HG02938 (cell line): ENCODE measurements around the gene SLC34A3.

ENCODE experiments used
- ATAC-seq: cut with Tn5 transposase; IDR thresholded peaks from one replicate; pipeline ENCODE4 v1.9.1; 2021; ENCODE audit warnings: mild to moderate bottlenecking, moderate library complexity; ENCODE audit not compliant: unreplicated experiment

The SLC34A3 gene

DNA sequence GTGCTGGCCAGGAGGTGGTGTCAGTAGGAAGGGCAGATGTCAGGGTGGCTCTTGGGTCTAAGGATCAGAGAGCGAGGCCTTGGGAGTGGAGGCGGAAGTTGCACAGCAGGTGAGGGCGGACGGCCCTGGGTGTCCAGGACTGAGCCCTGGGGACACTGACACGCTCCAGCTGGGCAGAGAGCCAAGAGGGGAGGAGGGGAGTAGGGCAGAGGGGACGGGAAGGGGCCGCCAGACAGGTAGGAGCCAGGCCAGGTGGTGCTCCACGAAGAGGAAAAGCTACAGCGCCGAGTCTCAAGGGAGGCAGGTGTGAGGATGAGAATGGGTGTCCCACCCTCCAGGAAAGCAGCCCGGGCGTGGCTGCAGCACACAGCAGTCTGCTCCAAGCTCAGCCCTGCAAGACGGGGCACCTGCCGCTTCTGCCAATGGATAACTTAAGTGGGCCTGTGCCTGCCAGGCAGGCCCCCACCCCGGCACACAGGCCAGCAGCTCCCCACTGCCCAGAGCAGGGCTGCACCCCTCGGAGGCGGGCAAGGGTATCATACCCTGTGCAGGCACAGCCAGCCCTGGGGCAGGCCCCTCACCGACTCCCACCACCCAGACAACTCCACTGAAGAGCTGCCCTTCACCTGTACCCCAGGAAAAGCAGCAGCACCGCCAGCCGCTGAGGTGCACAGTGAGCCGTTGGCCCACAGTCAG, 35.0 kb upstream of the SLC34A3 start:
- ATAC-seq: no peak

DNA sequence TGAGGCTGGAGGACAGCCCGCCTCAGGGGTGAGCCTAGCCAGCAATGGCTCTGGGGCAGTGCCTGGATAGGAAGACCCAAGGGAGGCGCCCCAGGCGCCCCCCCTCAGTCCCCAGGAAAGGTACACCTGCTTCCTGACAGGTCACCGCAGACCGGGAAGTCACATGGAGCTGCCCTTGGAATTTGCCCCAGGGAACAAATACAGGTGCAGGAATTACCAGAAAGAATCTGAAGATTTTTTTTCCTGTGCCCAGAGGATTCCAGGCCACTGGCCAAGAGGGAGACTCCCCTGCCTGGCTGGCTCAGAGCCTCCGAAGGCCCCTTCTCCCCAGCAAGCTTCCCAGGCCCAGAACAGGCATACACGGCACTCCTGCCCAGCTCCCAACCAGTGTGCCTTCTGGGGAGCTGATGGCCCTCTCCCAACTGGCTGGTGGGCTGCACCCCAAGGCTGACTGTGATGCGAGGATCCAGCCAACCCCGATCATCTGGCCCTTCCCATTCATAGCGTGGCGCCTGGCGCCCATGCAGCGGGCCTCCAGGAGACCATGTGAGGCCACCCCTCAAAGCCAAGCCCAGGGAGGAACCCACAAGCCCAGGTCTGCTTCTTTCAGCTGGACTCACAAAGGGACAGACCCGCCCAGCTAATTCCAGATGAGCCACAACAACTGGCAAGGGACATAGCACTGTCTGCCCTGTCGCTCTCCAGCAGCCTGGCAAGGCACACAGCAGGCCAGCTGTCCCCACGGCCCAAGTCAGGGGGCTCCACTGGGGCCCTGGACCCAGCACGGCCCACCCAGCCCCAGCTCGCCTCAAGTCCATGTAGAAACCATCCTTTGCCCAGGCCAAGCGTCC, 32.4 kb upstream of the SLC34A3 start:
- no peak for ATAC-seq

DNA sequence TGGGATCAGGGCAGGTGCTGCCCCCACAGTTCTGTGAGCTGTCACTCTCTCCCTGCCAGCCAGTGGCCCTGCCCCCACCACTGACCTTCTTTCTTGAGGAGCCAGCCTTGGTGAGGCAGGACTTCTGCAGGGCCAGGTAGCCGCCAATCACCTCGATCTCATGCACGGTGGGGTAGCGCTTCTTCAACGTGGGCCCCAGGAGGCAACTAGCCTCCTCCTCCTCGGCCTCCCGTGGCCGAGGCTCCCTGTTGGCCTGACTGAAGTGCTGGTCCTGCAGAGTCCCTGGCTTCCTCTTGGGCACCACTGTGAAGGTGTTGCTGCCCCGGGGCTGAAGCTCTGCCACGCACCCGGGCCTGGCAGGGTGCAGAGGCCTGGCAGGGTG, 31.8 kb upstream of the SLC34A3 start:
- no peak for ATAC-seq

DNA sequence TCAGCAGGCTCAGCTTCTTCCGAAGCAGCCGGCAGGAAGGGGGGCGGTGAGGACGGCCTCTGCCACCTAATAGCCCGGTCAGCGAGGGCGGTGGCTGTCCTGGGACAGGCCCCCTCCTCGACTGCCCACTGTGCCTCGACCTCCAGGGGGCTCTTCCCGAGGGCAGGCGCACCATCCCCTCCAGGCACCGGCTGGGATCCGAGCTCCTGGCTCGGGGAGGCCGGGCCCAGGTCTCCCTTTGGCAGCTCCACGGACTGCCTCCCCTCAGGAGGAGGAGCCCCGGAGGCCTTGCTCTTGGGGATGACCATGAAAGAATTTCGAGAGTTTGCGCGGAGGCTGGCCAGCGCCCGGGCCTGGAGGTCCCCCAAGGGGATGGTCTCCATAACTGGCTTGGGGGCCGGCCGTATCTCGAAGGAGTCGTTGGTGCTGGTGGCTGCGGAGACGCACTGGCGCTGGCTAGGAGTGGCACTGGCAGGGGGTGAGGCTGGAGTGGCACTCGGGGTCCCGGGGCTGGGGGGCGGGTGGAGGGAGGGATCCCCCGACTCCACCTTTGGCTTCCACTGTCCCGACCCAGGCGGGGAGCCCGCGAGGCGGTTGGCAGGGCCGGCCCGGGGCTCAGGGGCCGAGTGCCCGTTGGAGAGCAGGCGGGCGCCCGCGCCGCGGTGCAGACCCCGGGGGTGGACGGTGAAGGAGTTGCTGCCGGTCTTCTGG, 31.1 kb upstream of the SLC34A3 start:
- ATAC-seq: no peak

DNA sequence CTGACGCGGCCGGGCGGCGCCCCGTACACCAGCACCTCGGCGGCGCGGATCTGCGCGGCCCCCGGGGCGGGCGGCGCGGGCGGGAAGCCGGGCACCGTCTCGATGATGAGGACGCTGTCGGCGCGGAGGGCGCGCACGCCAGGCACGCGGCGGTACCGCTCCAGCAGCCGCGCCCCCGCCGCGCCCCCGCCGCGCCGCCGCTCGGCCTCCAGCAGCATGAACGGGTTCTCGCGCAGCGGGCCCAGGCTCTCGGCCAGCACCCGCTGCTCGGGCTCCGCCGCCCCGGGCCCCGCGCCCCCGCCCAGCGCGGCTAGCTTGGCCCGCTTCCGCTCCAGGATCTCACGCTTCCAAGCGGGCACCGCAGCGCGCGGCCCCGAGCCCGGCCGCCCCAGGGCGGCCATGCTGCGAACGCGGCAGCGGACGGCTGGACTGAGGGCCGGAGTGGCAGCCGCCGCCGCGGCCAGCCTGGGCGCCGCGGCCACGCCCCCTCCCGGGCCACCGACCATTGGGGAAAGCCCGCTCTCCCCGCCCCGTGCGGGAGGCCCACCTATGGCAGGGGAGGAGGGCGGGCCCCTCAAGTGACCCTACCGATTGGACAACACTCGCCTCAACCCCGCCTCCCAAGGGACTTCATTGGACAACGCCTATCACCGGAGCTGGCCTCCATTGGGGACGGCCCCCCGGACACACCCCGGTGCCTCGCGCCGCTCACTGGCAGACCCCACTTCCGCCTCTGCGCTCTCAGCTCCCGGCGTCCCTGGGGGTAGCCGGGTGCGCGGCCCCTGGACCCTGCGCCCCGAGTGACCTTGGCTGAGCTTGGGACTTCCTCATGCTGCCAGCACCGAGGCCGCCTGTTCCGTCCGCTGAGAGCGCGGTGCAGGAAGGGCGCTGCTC, 30.1 kb upstream of the SLC34A3 start, which contains the start of gene TPRN:
TSS of gene TPRN (minus strand) at position 431 of the 894 bp plus-strand sequence. CDS start at position 401, 30 bp downstream.
- ATAC-seq: peak; percentile 90

DNA sequence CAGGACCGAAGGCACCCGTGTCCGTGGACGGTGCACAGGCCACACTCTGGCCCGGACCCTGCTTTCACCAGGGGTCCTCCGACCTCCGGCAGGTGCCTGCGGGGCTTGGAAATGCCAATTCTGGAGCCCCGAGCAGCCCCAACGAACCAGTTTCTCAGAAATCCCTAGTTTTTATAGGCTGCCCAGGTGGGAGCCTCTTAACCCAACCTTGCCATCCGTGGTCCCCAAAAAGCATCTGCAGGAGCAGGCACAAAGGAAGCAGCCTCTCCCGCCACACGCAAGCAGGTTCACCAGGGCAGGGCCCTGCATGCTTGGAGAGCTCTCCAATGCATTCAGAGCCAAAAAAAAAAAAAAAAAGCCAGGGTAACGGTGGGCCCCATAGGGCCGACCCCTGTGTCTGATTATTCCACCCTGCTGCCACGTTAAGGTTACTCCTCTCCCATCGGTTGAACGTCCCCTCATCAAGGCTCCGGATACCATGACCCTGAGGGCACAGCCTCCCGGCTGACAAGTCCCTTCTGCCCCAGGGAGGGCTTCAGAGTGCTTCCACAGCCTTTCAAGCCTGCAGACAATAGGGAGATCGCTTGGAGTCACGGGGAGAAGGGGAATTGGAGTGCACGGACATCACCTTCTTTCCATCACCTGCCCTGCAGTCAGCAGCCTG, 29.4 kb upstream of the SLC34A3 start:
- ATAC-seq: no peak

DNA sequence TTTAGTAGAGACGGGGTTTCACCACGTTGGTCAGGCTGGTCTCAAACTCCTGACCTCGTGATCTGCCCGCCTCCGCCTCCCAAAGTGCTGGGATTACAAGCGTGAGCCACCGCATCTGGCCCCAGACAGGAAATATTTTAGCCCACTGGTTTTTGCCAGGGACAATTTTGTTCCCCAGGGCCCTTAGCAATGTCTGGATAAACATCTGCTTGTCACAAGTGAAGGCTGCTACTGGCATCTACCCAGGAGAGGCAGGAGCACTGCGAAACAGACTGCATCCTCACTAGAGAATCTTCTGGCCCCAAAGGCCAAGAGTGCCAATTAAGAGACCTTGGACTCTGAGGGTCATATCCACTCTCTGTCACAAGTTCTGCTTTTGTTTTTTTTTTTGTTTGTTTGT, 27.7 kb upstream of the SLC34A3 start:
- no peak for ATAC-seq

DNA sequence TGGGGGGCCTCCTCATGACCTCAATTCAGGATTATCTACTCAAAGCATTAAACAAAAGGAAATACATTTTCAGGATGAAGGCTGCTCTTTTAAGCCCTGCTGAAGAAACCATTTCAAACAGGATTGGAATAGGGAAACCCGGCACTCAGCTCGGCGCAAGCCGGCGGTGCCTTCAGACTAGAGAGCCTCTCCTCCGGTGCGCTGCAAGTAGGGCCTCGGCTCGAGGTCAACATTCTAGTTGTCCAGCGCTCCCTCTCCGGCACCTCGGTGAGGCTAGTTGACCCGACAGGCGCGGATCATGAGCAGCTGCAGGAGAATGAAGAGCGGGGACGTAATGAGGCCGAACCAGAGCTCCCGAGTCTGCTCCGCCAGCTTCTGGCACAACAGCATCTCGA, 26.0 kb upstream of the SLC34A3 start:
- no peak for ATAC-seq

DNA sequence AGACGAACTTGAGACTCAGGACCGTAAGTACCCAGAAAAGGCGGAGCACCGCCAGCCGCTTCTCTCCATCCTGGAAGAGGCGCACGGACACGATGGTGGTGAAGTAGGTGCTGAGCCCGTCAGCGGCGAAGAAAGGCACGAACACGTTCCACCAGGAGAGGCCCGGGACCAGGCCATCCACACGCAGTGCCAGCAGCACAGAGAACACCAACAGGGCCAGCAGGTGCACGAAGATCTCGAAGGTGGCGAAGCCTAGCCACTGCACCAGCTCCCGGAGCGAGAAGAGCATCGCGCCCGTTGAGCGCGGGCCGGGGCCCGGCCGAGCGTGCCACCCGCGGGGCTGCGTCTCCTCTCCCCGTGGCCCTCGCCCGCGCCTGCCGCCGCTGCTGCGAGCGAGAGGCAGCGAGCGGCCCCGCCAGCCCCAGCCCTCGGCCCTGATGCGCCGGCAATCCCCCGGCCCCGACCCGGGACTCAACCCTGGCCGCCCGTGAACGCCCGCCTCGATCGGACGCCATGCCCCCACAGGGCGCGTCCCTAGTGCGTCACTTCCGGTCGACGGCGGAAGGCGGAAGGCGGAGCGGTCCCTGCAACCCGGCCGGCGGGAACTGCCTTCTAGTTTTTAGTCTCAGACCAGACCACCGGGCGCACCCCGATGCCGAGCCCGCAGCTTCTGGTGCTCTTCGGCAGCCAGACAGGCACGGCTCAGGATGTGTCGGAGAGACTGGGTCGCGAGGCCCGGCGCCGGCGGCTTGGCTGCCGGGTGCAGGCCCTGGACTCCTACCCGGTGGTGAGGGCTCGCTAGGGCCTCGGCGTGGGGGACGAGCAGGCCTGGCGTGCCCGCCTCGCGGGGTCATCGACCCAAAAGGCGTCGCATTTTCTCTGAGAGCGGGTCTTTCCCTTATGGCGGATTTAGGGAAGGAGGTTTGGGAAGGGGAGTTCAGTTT, 25.3 kb upstream of the SLC34A3 start, which contains the start of the genes NDOR1 and TMEM203:
TSS of gene NDOR1 (plus strand) at position 575 of the 944 bp plus-strand sequence. CDS start at position 653, 78 bp downstream.
TSS of gene TMEM203 (minus strand) at position 523 of the 944 bp plus-strand sequence. CDS start at position 289, 234 bp downstream.
- peak; percentile 38 for ATAC-seq

DNA sequence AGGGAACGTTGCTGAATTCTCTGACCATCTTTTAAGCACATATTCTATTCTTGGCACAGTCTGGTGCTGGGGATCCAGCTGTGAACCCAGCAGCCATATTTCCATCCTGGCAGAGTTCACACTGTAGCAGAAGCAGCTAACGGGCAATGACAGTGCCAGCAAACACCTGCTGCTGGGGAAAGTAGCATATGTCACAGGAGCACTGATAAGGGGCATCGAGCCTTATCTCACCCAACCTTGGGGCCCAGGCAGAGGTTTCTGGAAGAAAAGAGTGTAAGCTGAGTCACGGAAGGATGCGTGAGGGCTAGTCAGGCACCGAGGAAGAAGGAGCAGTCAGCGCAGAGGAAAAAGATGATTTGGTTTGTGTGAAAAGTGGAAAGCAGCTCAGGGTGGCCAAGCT, 24.1 kb upstream of the SLC34A3 start:
- no peak for ATAC-seq

DNA sequence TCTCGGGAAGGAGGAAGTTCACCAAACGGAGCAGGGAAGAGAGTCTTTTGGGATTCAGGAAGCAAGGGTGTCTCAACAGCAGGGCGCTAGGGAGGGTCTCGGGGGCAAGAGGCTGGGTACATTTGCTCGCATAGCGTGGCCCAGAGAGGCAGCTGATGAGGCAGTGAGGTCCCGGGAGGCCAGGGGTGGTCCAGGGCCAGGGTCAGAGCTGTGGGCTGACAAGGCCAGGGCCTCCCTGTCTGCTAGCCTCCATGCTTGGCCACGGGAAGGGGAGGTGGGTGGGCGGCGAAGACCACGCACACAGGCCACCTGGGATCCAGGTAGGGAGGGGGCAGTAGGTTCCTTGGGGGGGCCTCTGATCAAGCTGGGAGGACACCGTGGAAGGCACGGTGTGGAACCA, 19.2 kb upstream of the SLC34A3 start:
- ATAC-seq: no peak

DNA sequence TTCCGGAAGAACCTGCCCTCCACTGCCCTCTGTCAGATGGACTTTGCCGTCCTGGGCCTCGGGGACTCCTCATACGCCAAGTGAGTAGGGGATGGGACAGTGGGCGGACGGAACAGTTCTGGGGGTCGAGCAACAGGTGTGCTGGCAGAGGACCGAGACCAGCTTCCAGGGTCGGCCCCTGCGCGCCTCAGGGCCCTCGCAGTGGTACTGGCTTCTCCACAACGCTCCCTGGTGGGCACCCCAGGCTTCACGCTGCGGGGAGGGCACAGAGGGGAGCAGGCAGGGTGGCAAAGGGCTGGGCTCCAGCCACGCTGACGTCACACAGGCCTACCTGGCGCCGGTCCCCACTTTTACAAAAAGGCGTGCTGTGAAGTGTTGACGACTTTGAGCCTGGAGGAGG, 18.2 kb upstream of the SLC34A3 start:
- no peak for ATAC-seq

DNA sequence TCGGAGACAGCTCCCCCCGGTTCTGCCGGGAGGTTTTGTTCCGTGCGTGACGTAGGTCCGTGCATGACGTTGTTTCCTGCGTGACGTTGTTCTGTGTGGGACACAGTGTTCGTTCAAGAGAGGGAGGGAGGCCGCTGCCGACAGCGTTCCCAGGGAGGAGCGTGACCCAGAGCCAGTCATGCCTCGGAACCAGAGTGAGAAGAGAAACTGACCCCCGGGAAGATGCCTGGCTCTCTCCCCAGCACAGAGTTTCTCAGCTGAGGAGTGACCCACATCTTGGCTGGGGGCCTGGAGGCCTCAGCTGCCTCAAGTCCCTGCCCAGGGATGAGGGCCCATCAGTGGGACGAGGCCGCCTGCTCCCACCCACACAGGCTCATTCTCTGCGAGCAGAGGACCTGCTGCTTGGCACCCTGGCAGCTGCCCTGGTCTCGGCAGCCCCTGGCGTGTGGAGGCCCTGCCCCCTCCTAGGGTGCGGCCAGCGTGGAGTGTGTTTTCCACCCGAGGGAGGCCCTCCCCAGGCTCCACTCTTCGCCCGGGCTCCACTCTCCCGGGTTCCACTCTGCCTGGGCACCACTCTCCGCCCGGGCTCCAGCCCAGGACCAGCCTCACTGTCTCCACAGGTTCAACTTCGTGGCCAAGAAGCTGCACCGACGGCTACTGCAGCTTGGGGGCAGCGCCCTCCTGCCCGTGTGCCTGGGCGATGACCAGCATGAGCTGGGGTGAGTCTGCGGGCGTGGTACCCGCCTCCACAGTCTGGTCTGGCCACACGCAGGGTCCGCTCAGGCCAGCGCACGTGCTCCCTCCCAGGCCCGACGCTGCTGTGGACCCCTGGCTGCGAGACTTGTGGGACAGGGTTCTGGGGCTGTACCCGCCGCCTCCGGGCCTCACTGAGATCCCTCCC, 17.3 kb upstream of the SLC34A3 start:
- ATAC-seq: no peak

DNA sequence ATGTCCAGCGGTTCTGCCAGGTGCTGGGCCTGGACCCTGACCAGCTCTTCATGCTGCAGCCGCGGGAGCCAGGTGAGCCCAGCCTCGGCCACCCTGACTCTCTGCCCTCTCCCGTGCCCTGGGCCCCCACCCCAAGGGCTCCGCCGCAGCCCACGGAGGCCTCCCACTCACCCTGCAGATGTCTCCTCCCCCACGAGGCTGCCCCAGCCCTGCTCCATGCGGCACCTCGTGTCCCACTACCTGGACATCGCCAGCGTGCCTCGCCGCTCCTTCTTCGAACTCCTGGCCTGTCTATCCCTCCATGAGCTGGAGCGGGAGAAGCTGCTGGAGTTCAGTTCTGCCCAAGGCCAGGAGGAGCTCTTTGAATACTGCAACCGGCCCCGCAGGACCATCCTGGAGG, 16.1 kb upstream of the SLC34A3 start:
- no peak for ATAC-seq

DNA sequence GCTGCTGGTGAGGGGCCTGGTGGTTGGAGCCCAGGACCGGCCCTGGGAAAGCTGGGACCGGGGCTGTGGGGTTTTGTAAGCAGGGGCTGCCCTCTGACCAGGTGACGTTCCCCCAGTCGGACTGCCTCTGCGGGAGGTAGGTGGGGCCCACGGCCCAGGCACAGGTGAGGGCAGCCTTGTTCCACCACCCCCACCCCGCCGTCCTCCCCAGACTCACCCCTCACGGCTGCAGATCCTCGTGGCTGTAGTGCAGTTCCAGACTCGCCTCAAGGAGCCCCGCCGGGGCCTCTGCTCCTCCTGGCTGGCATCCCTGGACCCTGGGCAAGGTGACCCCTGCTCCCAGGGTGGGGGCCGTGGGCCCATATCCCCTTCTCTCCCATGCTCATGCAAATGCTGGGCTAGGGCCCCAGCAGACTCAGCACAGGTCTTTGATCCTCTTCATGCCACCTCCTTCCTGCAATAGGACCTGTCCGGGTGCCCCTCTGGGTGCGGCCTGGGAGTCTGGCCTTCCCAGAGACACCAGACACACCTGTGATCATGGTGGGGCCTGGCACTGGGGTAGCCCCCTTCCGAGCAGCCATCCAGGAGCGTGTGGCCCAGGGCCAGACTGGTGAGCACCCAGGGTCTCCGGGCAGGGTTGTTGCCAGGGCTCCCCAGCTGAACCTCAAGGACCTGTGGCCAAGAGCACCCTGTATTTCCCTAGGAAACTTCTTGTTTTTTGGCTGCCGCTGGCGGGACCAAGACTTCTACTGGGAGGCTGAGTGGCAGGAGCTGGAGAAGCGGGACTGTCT, 15.3 kb upstream of the SLC34A3 start:
- no peak for ATAC-seq

DNA sequence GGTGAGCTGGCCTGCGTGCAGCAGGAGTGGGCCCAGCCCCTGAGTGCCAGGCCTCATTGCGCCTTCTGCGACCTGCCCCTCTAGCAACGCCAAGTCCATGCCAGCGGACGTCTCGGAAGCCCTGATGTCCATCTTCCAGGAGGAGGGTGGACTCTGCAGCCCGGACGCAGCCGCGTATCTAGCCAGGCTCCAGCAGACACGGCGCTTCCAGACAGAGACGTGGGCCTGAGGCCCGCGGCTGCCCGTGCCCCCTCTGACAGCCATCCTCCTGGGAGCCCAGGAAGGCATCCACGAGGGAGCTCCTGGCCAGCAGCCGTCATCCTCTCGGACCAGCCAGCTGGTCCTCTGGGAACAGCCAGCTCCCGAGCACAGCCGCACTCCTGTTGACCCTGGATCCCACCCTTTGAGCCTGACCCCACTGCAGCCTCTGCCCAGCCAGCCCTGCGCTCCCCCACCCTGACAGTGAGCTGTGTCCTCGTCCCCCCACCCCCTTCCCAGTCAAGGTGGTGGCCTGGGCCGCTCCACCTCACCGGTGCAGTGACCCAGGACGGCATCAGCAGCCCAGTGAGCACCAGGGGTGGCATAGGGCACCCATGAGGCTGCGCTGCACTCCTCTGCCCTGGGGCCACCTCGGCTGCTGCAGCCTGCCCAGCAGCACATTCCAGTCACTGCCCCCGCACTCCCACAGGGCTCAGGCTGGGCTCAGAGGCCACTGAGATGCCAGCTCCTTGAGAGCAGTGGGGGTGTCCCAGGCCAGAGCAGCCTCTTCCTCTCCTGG, 14.3 kb upstream of the SLC34A3 start:
- ATAC-seq: no peak
